GM10248 (cell line): ENCODE data around the gene CYP3A4.

Experiments used
- CTCF ChIA-PET: fragments of 300-600 bp; sonication (Branson Sonifier 250); formaldehyde crosslinking; extraction: SDS; loops from one replicate; lab custom pipeline; 2021; ENCODE audit warnings: antibody characterized with exemption; lab: Yijun Ruan, JAX
- POLR2A ChIA-PET: fragments of 350-650 bp; sonication (Branson Sonifier 250); formaldehyde crosslinking; extraction: SDS; loops from one replicate; lab custom pipeline; 2020; ENCODE audit warnings: antibody characterized with exemption; lab: Yijun Ruan, JAX
- DNase-seq: peaks from one replicate; pipeline ENCODE4 v3.0.0; 2012; ENCODE audit errors: extremely low spot score
- TF ChIP-seq, protein P1 (sequence below): IDR thresholded peaks from 2 replicates; pipeline ENCODE4 v1.5.1; 2012; ENCODE audit warnings: mild to moderate bottlenecking, low read depth; ENCODE audit errors: extremely low read depth, missing control alignments, control extremely low read depth

The CYP3A4 gene

DNA sequence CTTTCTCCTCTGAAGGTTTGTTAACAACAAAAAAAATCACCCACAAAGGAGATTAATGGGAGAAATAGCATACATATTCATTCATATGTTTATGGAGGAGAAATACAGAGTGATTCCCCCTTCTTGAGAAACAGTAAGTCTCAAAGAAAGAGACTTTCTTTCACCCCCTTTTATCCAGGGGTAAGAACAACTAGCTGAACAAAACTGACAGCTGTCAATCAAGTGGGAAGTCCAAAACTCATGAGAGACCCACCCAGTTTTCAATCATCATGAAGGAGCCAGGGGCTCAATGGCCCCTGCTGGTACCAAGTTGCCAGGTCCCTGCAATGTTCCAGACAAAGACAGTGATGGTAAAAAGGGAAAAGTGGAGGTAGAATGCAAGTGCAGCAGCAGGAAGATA is 41.9 kb upstream of the CYP3A4 start:
- ChIA-PET CTCF (no interaction called here), POLR2A (no interaction called here)
- no peak for DNase-seq
- TF ChIP-seq, protein P1, sequence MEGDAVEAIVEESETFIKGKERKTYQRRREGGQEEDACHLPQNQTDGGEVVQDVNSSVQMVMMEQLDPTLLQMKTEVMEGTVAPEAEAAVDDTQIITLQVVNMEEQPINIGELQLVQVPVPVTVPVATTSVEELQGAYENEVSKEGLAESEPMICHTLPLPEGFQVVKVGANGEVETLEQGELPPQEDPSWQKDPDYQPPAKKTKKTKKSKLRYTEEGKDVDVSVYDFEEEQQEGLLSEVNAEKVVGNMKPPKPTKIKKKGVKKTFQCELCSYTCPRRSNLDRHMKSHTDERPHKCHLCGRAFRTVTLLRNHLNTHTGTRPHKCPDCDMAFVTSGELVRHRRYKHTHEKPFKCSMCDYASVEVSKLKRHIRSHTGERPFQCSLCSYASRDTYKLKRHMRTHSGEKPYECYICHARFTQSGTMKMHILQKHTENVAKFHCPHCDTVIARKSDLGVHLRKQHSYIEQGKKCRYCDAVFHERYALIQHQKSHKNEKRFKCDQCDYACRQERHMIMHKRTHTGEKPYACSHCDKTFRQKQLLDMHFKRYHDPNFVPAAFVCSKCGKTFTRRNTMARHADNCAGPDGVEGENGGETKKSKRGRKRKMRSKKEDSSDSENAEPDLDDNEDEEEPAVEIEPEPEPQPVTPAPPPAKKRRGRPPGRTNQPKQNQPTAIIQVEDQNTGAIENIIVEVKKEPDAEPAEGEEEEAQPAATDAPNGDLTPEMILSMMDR: no peak

DNA sequence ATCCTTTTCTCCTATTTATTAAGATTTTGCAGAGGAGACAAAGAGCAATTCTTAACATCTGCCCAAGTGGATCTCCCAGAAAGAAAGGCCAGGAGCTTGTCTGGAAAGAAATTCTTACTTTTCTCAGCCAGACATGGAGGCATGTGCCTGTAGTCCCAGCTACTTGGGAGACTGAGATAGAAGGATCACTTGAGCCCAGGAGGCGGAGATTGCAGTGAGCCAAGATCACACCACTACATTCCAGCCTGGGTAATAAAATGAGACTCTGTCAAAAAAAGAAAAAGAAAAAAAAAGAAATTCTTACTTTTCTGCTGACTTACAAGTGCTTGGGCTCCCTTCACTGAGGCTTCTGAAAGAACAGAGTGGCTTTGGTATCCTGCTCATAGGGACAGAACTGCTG is 41.5 kb upstream of the CYP3A4 start:
- ChIA-PET CTCF (no interaction called here), POLR2A (no interaction called here)
- TF ChIP-seq, protein P1: no peak
- DNase-seq: no peak

DNA sequence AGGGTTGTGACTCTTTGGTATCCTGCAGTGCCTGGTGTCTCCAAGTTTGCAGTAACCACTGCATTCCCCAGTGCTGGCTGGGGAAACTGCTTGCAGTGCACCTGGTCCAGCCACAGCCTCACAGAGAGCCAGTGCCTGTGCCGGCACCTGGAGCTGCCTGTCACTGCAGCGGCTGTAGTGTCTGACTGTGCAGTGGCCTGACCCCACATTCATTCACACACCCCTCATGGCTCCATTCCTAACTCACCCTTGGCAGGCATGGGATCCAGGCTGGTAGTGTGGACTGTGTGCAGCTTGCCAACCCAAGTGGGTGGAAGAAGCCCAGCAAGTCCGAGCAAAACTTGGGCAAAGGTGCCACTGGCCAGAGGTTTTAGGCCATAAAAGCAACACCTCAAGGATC is 40.1 kb upstream of the CYP3A4 start:
- DNase-seq: no peak
- CTCF ChIA-PET: interaction anchor here (1.1 to 1.2 kb wide), 2 partner anchors 13 to 15 kb away, joined by 3 to 4 read pairs; no protein-coding TSS in a partner anchor
- POLR2A ChIA-PET: no interaction called here
- TF ChIP-seq, protein P1: no peak

DNA sequence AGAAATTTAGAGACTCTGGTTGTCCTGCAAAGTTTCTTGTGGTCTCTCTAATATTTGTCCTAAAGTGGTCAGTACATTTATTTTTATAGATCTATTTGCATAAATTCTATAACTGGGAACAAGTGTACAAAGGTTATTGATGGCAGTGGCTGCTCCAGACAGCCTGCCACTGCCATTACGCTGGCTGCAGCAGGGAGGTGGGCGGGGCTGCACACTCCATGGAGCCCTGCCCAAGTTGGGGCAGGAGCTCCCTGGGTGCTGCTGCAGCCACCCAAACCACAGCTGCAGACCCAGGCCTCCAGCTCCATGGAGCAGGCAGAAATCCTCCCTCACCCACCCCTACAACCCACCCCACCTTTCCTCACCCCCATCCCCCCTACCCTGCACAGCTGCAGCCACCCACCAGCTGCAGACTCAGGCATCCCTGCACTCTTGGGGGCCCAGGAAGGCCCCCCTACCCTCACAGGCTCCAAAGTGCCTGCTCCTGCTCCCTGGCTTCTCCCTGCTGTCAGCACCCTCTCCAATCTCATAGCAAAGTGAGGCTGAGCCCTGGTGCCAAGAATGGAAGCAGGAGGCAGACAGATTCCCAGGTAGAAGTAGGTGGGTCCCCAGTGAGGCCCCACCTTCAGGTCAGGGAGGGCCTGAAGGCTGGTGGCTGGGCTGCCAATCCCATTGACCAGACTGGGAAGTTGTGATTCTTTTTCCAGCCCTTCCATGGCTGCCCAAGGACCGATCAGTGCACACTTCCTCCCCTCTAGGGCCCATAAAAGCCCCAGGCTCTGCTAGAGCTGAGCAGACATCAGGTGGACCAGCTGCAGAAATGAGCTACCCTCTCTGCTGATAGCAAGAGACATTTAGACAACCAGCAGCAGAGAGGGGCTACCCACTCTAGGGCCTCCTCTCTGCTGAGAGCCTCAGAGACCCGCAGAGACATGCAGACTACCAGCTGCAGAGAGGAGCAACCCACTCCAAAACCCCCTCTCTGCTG is 39.0 kb upstream of the CYP3A4 start:
- POLR2A ChIA-PET: no interaction called here

DNA sequence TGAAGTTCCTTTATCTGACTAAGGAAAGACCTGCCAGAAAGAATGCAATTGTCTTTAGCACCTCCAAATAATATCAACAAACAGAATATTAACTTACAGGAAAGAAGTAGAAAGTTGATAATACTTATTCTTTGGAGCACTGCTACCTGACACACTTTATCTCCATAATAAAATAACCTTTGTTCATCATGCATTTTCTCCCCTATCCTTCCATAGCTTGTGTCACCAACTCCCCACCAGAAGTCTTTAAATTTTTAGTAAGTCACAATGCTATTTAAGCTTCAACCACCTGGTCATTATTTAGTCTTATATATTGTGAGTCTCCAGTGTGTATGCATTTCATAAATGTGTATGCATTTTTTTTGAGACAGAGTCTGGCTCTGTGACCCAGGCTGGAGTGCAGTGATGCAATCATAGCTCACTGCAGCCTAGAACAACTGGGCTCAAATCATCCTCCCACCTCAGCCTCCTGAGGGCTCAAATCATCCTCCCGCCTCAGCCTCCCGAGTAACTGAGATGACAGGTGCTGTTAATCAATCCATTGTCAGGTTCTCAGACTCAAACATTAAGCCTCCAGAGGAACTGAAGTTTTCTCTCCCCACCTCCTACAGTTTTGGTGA is 36.5 kb upstream of the CYP3A4 start:
- TF ChIP-seq, protein P1: no peak
- CTCF ChIA-PET: interaction anchor here (1.4 kb wide), 1 partner anchor 20 kb away, joined by 3 read pairs; no protein-coding TSS in a partner anchor
- POLR2A ChIA-PET: no interaction called here
- DNase-seq: no peak

More for the DNA sequence above, 39.0 kb upstream of the CYP3A4 start:
- CTCF ChIA-PET: interaction anchor here (1.1 to 1.2 kb wide), 2 partner anchors 14 to 16 kb away, joined by 3 to 4 read pairs; no protein-coding TSS in a partner anchor
- TF ChIP-seq, protein P1: no peak
- DNase-seq: no peak

DNA sequence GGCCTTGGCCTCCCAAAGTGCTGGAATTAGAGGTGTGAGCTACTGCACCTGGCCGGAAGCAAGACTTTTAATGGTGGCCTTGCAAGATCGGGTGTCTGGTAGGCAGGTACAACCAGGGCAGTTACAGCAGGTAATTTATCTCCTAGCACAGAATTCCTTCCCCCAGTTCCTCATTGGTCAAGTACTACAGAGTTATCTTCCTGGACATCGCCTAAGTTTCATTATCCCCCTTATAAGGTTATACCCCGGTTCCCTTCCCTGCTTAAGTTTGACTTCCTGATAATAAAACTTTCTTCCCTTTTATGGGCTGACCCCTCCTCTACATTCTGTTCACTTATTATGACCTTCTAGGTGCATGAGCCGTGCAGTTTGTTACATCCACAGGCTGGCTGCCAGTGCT is 24.8 kb upstream of the CYP3A4 start:
- no peak for DNase-seq
- TF ChIP-seq, protein P1: no peak
- POLR2A ChIA-PET: no interaction called here
- CTCF ChIA-PET: no interaction called here
